Keratinocyte (primary cell): ENCODE measurements around the gene RAB11B.
"Not testable (repeated sequence)": the region's sequence is repeated elsewhere in the genome, so short reads cannot be mapped to it uniquely, and the experiment has no call there.

Experiments
- EZH2 ChIP-seq: IDR thresholded peaks from one replicate; pipeline ENCODE4 v1.6.1; 2012; ENCODE audit warnings: inconsistent platforms, mild to moderate bottlenecking, low read length, moderate library complexity
- TF ChIP-seq, protein P1 (sequence below), 3 experiments: IDR thresholded peaks in 1 of 3; conservative IDR thresholded peaks in 1 of 3; optimal IDR thresholded peaks in 1 of 3; 2 replicates in 2 of 3; 3 replicates in 1 of 3; pipeline versions ENCODE3 to v1.5.1; 2011; ENCODE audit warnings: low read length in 3 of 3, mild to moderate bottlenecking in 3 of 3, moderate library complexity in 2 of 3, control low read depth in 1 of 3, inconsistent platforms in 1 of 3; ENCODE audit not compliant: insufficient read depth in 2 of 3; ENCODE audit errors: extremely low read depth in 1 of 3

DNA sequence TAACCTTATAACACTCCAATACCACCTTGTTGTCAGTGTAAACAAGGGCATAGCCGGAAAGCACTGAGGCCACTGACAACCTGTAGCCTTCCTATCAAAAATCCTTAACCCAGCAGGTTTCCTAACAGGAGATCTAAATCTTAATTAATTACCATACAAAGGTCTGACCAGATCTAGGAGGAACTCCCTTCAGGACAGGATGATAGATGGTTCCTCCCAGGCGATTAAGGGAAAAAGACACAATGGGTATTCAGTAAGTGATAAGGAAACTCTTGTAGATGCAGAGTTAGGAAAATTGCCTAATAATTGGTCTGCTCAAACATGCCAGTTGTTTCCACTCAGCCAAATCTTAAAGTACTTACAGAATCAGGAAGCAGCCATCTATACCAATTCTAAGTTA is 5.1 kb upstream of the RAB11B start:
- TF ChIP-seq, protein P1, sequence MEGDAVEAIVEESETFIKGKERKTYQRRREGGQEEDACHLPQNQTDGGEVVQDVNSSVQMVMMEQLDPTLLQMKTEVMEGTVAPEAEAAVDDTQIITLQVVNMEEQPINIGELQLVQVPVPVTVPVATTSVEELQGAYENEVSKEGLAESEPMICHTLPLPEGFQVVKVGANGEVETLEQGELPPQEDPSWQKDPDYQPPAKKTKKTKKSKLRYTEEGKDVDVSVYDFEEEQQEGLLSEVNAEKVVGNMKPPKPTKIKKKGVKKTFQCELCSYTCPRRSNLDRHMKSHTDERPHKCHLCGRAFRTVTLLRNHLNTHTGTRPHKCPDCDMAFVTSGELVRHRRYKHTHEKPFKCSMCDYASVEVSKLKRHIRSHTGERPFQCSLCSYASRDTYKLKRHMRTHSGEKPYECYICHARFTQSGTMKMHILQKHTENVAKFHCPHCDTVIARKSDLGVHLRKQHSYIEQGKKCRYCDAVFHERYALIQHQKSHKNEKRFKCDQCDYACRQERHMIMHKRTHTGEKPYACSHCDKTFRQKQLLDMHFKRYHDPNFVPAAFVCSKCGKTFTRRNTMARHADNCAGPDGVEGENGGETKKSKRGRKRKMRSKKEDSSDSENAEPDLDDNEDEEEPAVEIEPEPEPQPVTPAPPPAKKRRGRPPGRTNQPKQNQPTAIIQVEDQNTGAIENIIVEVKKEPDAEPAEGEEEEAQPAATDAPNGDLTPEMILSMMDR (optimal IDR thresholded peaks at IDR 0.05 in 1 of 3, IDR thresholded peaks at IDR 0.05 in 1 of 3, conservative IDR thresholded peaks at IDR 0.05 in 1 of 3; ENCODE audit: extremely low read depth in 1 of 3, insufficient read depth in 2 of 3, low read length in 3 of 3): not testable (repeated sequence)
- not testable (repeated sequence) for TF ChIP-seq EZH2
